Lower lobe of right lung (tissue), 2 donors: Measurements from ENCODE around the gene FAM131B. TPM values are rescaled to one million over a fixed set of nuclear protein-coding genes. Genes with fewer than 3 reads are reported as not detected.
A peak's percentile ranks its signal among the peaks of the same experiment; 100 is the strongest.

ENCODE experiments used
- ATAC-seq, 2 donors: fragments of 200-7000 bp; cut with Tn5 transposase; one replicate each; pipeline ENCODE4 v1.9.1; 2020 to 2022; ENCODE audit warnings: mild to moderate bottlenecking in 2 of 2, moderate library complexity in 2 of 2
- DNase-seq: peaks from one replicate; pipeline ENCODE4 v3.0.0-alpha.2; 2020
- H3K27ac ChIP-seq: fragments of 200-600 bp; one replicate; pipeline ENCODE4 v1.8.0; 2022
- H3K27me3 ChIP-seq: fragments of 200-600 bp; one replicate; pipeline ENCODE4 v1.8.0; 2022; ENCODE audit warnings: low read depth
- H3K36me3 ChIP-seq: fragments of 200-600 bp; one replicate; pipeline ENCODE4 v1.8.0; 2022; ENCODE audit warnings: mild to moderate bottlenecking
- H3K4me1 ChIP-seq: fragments of 200-600 bp; one replicate; pipeline ENCODE4 v1.8.0; 2022
- H3K4me3 ChIP-seq: fragments of 200-600 bp; one replicate; pipeline ENCODE4 v1.8.0; 2022; ENCODE audit warnings: mild to moderate bottlenecking
- H3K9me3 ChIP-seq: fragments of 200-600 bp; one replicate; pipeline ENCODE4 v1.8.0; 2022
- intact Hi-C: fragments of 100-400 bp; cut with DNase I; formaldehyde crosslinking; loops from one replicate; pipeline ENCODE4 v1.11.0; 2022
- total RNA-seq: library from RNA; stranded (reverse); fragmentation: NEBNext Ultra II Directional; extraction: Animal tissue kit (Norgen Biotek cat#: 25700); gene quantifications from one replicate; pipeline ENCODE4 v1.2.1, GENCODE V29; 2021
- TF ChIP-seq, protein P1 (sequence below): fragments of 200-600 bp; IDR thresholded peaks from one replicate; pipeline ENCODE4 v1.8.0; 2022; ENCODE audit warnings: antibody characterized with exemption, mild to moderate bottlenecking
- donor health status: DM: no; HTN: yes; CAD: no; lungs with severe emphysema.

Gene FAM131B
- total RNA-seq, 1 donor from 2014 or later = 0.53 TPM

- Histone ChIP-seq H3K27me3 (no peaks in the 10 kb centered on the region), H3K4me1 (peaks cover 30% of the 10 kb centered on the region), H3K27ac (no peak overlapping the region), H3K36me3 (no peaks in the 10 kb centered on the region), H3K4me3 (no peak overlapping the region), H3K9me3 (no peaks in the 10 kb centered on the region)
- DNase-seq = no peak
- no peak for ATAC-seq
- intact Hi-C loops = no loop called here
- TF ChIP-seq, protein P1, sequence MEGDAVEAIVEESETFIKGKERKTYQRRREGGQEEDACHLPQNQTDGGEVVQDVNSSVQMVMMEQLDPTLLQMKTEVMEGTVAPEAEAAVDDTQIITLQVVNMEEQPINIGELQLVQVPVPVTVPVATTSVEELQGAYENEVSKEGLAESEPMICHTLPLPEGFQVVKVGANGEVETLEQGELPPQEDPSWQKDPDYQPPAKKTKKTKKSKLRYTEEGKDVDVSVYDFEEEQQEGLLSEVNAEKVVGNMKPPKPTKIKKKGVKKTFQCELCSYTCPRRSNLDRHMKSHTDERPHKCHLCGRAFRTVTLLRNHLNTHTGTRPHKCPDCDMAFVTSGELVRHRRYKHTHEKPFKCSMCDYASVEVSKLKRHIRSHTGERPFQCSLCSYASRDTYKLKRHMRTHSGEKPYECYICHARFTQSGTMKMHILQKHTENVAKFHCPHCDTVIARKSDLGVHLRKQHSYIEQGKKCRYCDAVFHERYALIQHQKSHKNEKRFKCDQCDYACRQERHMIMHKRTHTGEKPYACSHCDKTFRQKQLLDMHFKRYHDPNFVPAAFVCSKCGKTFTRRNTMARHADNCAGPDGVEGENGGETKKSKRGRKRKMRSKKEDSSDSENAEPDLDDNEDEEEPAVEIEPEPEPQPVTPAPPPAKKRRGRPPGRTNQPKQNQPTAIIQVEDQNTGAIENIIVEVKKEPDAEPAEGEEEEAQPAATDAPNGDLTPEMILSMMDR = no peak
These were observed 10.8 kb upstream of the FAM131B start for GRCh38 chr7:143373255-143373794.

- intact Hi-C loops = no loop called here
- ATAC-seq = peak; percentile 59 to 64
- TF ChIP-seq, protein P1 = no peak
- no peaks in the 10 kb centered on the region for H3K36me3 ChIP-seq
- H3K27ac ChIP-seq = no peak overlapping the region
- H3K4me3 ChIP-seq = no peak overlapping the region
- H3K9me3 ChIP-seq = no peaks in the 10 kb centered on the region
- peak; percentile 73 for DNase-seq
- peaks cover 25% of the 10 kb centered on the region for H3K4me1 ChIP-seq
- no peaks in the 10 kb centered on the region for H3K27me3 ChIP-seq
These were observed 9.6 kb upstream of the FAM131B start for GRCh38 chr7:143372070-143372469.

GRCh38 chr7:143369678-143370651 lies 7.5 kb upstream of the FAM131B start:
- Histone ChIP-seq H3K27me3 (peaks cover 6% of the 10 kb centered on the region), H3K27ac (no peak overlapping the region), H3K9me3 (no peaks in the 10 kb centered on the region), H3K36me3 (no peaks in the 10 kb centered on the region), H3K4me1 (peaks cover 8% of the 10 kb centered on the region), H3K4me3 (no peak overlapping the region)
- no peak for ATAC-seq
- no peak for DNase-seq
- intact Hi-C loops = no loop called here
- TF ChIP-seq, protein P1 = no peak

- no peak overlapping the region for H3K4me3 ChIP-seq
- intact Hi-C loops = no loop called here
- no peaks in the 10 kb centered on the region for H3K9me3 ChIP-seq
- TF ChIP-seq, protein P1 = no peak
- ATAC-seq (no peak), DNase-seq (no peak)
- no peaks in the 10 kb centered on the region for H3K4me1 ChIP-seq
- H3K36me3 ChIP-seq = no peaks in the 10 kb centered on the region
- no peak overlapping the region for H3K27ac ChIP-seq
- H3K27me3 ChIP-seq = peaks cover 17% of the 10 kb centered on the region
These were observed 5.9 kb upstream of the FAM131B start for GRCh38 chr7:143368387-143368786.

GRCh38 chr7:143367972-143368371 lies 5.5 kb upstream of the FAM131B start:
- intact Hi-C loops = no loop called here
- Histone ChIP-seq H3K4me1 (peaks cover 2% of the 10 kb centered on the region), H3K4me3 (no peak overlapping the region), H3K27ac (no peak overlapping the region), H3K36me3 (no peaks in the 10 kb centered on the region), H3K9me3 (no peaks in the 10 kb centered on the region), H3K27me3 (peaks cover 21% of the 10 kb centered on the region)
- TF ChIP-seq, protein P1 = no peak
- ATAC-seq (no peak), DNase-seq (no peak)
